GM06990 (cell line): ENCODE measurements around the gene MTCL3.

Experiments used
- DNase-seq: peaks from one replicate; pipeline ENCODE4 v3.0.0-alpha.2; 2011; ENCODE audit not compliant: insufficient read length; ENCODE audit errors: extremely low read depth
- H3K27me3 ChIP-seq: replicated peaks from 2 replicates; pipeline ENCODE4 v1.6.0; 2011; ENCODE audit warnings: low read length; ENCODE audit not compliant: control insufficient read depth, insufficient read depth
- H3K36me3 ChIP-seq: 2 replicates; pipeline ENCODE4 v1.5.1; 2011; ENCODE audit warnings: low read length; ENCODE audit not compliant: control insufficient read depth, insufficient read depth
- H3K4me3 ChIP-seq: replicated peaks from 2 replicates; pipeline ENCODE4 v1.5.1; 2011; ENCODE audit warnings: low read depth, mild to moderate bottlenecking, control low read depth, low read length
- TF ChIP-seq, protein P1 (sequence below): IDR thresholded peaks from 2 replicates; pipeline ENCODE4 v1.5.1; 2011; ENCODE audit warnings: low read length, control low read depth, mild to moderate bottlenecking, inconsistent platforms; ENCODE audit not compliant: insufficient read depth, poor library complexity, severe bottlenecking

Gene MTCL3

GRCh38 chr6:127514773-127515227 lies 4.3 kb downstream of the MTCL3 start:
- Histone ChIP-seq H3K36me3 (no peaks in the 10 kb centered on the region), H3K4me3 (no peak overlapping the region), H3K27me3 (no peaks in the 10 kb centered on the region)
- peak; percentile 20 for DNase-seq
- TF ChIP-seq, protein P1, sequence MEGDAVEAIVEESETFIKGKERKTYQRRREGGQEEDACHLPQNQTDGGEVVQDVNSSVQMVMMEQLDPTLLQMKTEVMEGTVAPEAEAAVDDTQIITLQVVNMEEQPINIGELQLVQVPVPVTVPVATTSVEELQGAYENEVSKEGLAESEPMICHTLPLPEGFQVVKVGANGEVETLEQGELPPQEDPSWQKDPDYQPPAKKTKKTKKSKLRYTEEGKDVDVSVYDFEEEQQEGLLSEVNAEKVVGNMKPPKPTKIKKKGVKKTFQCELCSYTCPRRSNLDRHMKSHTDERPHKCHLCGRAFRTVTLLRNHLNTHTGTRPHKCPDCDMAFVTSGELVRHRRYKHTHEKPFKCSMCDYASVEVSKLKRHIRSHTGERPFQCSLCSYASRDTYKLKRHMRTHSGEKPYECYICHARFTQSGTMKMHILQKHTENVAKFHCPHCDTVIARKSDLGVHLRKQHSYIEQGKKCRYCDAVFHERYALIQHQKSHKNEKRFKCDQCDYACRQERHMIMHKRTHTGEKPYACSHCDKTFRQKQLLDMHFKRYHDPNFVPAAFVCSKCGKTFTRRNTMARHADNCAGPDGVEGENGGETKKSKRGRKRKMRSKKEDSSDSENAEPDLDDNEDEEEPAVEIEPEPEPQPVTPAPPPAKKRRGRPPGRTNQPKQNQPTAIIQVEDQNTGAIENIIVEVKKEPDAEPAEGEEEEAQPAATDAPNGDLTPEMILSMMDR = no peak

DNA sequence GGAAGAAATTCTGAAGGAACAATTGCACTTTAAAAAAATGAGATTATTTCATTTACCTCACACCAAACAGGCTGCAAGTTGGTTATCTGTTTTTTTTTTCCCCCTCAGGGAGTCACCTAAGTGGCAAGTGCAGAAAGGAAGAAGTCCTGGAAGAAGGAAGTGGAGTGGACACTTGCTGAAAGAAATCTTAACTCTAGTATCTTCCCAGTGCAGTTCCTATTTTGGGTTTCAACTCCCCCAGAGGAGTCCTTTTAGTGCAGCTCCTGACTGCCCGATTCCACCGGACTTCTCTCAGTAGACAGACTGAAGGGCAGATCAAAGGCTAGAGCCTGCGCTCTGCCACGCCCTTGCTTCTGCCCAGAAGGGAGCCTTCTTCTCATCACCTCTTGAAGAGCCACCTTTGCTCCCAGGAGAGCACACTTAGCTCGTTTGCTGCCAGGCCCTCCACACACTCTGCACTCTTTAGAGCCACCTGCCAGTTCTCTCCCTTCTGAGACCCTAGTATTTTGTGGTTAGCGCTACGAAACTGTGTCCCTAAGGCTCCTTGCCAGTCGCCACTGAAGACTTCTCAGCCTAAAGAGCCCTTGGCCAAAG lies 4.9 kb downstream of the MTCL3 start:
- TF ChIP-seq, protein P1 = no peak
- Histone ChIP-seq H3K4me3 (no peak overlapping the region), H3K27me3 (no peaks in the 10 kb centered on the region), H3K36me3 (no peaks in the 10 kb centered on the region)
- DNase-seq = no peak

GRCh38 chr6:127513425-127513824 lies 5.7 kb downstream of the MTCL3 start:
- H3K27me3 ChIP-seq = no peaks in the 10 kb centered on the region
- TF ChIP-seq, protein P1 = no peak
- no peak overlapping the region for H3K4me3 ChIP-seq
- no peaks in the 10 kb centered on the region for H3K36me3 ChIP-seq
- no peak for DNase-seq

DNA sequence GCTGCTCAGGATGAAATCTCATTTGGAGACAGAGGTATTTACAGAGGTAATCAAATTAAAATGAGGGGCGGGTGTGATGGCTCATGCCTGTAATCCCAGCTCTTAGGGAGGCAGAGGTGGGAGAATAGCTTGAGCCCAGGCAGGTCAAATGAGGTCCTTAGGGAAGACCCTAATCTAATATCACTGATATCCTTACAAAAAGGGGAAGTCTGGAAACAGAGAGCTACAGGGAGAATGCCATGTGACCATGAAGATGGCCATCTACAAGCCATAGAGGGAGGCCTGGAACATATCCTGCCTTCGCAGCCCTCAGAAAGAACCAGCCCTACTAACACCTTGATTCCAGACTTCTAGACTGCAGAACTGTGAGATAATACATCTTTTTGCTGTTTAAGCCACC lies 8.3 kb downstream of the MTCL3 start:
- Histone ChIP-seq H3K27me3 (no peaks in the 10 kb centered on the region), H3K36me3 (no peaks in the 10 kb centered on the region), H3K4me3 (no peak overlapping the region)
- TF ChIP-seq, protein P1 = no peak
- no peak for DNase-seq

GRCh38 chr6:127506894-127507293 lies 12.2 kb downstream of the MTCL3 start:
- TF ChIP-seq, protein P1 = no peak
- no peak for DNase-seq
- H3K36me3 ChIP-seq = no peaks in the 10 kb centered on the region

GRCh38 chr6:127503022-127503421 lies 16.1 kb downstream of the MTCL3 start:
- Histone ChIP-seq H3K27me3 (no peaks in the 10 kb centered on the region), H3K36me3 (no peaks in the 10 kb centered on the region), H3K4me3 (no peak overlapping the region)
- DNase-seq = no peak
- TF ChIP-seq, protein P1 = no peak

More at GRCh38 chr6:127506894-127507293, 12.2 kb downstream of the MTCL3 start:
- no peak overlapping the region for H3K4me3 ChIP-seq
- no peaks in the 10 kb centered on the region for H3K27me3 ChIP-seq
